Smooth muscle cell (in vitro differentiated cells): ENCODE measurements around the gene DCAF4. TPM values are rescaled to one million over a fixed set of nuclear protein-coding genes. Genes with fewer than 3 reads are reported as not detected.

Experiments
- DNase-seq: peaks from one replicate; lab custom pipeline; 2025; ENCODE audit not compliant: unreplicated experiment; lab: John Stamatoyannopoulos, UW
- H2AFZ ChIP-seq: fragments of 200-600 bp; sonication (generic); 2 replicates; pipeline ENCODE4 v1.6.0; 2016; ENCODE audit warnings: antibody characterized with exemption, low read depth, mild to moderate bottlenecking
- H3F3A ChIP-seq: fragments of 200-600 bp; sonication (generic); 2 replicates; pipeline ENCODE4 v1.6.0; 2017; ENCODE audit warnings: antibody characterized with exemption, low read depth
- H3K27ac ChIP-seq: fragments of 200-600 bp; sonication (generic); 2 replicates; pipeline ENCODE4 v1.5.1; 2016; ENCODE audit warnings: low read depth, mild to moderate bottlenecking
- H3K27me3 ChIP-seq: fragments of 200-600 bp; sonication (generic); 2 replicates; pipeline ENCODE4 v1.6.1; 2016; ENCODE audit warnings: low read depth, mild to moderate bottlenecking
- H3K36me3 ChIP-seq: fragments of 200-600 bp; sonication (generic); 2 replicates; pipeline ENCODE4 v1.5.1; 2016; ENCODE audit warnings: low read depth
- H3K4me1 ChIP-seq: fragments of 200-600 bp; sonication (generic); 2 replicates; pipeline ENCODE4 v1.5.1; 2016; ENCODE audit warnings: low read depth
- H3K4me2 ChIP-seq: fragments of 200-600 bp; sonication (generic); 2 replicates; pipeline ENCODE4 v1.6.0; 2016; ENCODE audit warnings: mild to moderate bottlenecking
- H3K4me3 ChIP-seq: fragments of 200-600 bp; sonication (generic); 2 replicates; pipeline ENCODE4 v1.5.1; 2016; ENCODE audit warnings: mild to moderate bottlenecking
- H3K79me2 ChIP-seq: fragments of 200-600 bp; sonication (generic); 2 replicates; pipeline ENCODE4 v1.6.0; 2016; ENCODE audit warnings: low read depth, mild to moderate bottlenecking
- H3K9ac ChIP-seq: fragments of 200-600 bp; sonication (generic); 2 replicates; pipeline ENCODE4 v1.6.0; 2016; ENCODE audit warnings: low read depth
- H3K9me3 ChIP-seq: fragments of 200-600 bp; sonication (generic); replicated peaks from 2 replicates; pipeline ENCODE4 v1.5.1; 2016; ENCODE audit warnings: low read depth
- H4K20me1 ChIP-seq: fragments of 200-600 bp; sonication (generic); 2 replicates; pipeline ENCODE4 v1.6.0; 2016; ENCODE audit warnings: low read depth
- CTCF ChIP-seq: fragments of 200-600 bp; sonication (generic); IDR thresholded peaks from 2 replicates; pipeline ENCODE4 v1.5.1; 2017; ENCODE audit warnings: borderline replicate concordance, mild to moderate bottlenecking, antibody characterized with exemption; ENCODE audit not compliant: insufficient read depth, poor library complexity, severe bottlenecking
- WGBS: methylation state at CpG from one replicate; pipeline ENCODE4 v1.1.7; 2016; ENCODE audit warnings: low lambda C conversion rate; 5-methylcytosine and 5-hydroxymethylcytosine counted together
- polyA plus RNA-seq: library from polyadenylated mRNA; unstranded; fragments of >200 nt; fragmentation: Nextera tagmentation; extraction: Ambion mirVana; gene quantifications from 2 replicates; pipeline ENCODE4 v1.2.1, GENCODE V29; 2016
- total RNA-seq: library from RNA; depleted of rRNA; stranded (reverse); fragments of >200 nt; gene quantifications from 2 replicates; pipeline ENCODE4 v1.2.3, GENCODE V29; 2014

The DCAF4 gene
- total and polyA plus RNA-seq, 2 experiments from 2014 or later: 8.2 to 9.2 TPM

GRCh38 chr14:72884386-72884785 is 41.9 kb upstream of the DCAF4 start:
- no peaks in the 10 kb centered on the region for H3K36me3 ChIP-seq
- H3K27ac ChIP-seq: no peak overlapping the region
- WGBS: 86% methylated on average over 4 of the region's 4 CpGs
- H3K4me3 ChIP-seq: no peak overlapping the region
- peaks cover 9% of the 10 kb centered on the region for H4K20me1 ChIP-seq
- H3K4me2 ChIP-seq: no peak overlapping the region
- H3K9me3 ChIP-seq: no peaks in the 10 kb centered on the region
- H3F3A ChIP-seq: no peaks in the 10 kb centered on the region
- no peak overlapping the region for H2AFZ ChIP-seq
- H3K79me2 ChIP-seq: no peaks in the 10 kb centered on the region
- no peak overlapping the region for H3K9ac ChIP-seq
- TF ChIP-seq CTCF: no peak
- no peak for DNase-seq
- no peaks in the 10 kb centered on the region for H3K27me3 ChIP-seq
- H3K4me1 ChIP-seq: peaks cover 17% of the 10 kb centered on the region

- H3K36me3 ChIP-seq: no peaks in the 10 kb centered on the region
- no peak overlapping the region for H3K4me2 ChIP-seq
- DNase-seq: no peak
- TF ChIP-seq CTCF: no peak
- WGBS: 59% methylated on average over 3 of the region's 3 CpGs
- peaks cover 16% of the 10 kb centered on the region for H3K79me2 ChIP-seq
- H3K27me3 ChIP-seq: peaks cover 25% of the 10 kb centered on the region
- H3F3A ChIP-seq: no peaks in the 10 kb centered on the region
- no peak overlapping the region for H3K4me3 ChIP-seq
- no peak overlapping the region for H3K9ac ChIP-seq
- no peaks in the 10 kb centered on the region for H3K9me3 ChIP-seq
- H4K20me1 ChIP-seq: peaks cover 19% of the 10 kb centered on the region
- H3K27ac ChIP-seq: no peak overlapping the region
- H3K4me1 ChIP-seq: peaks cover 43% of the 10 kb centered on the region
- no peak overlapping the region for H2AFZ ChIP-seq
These were observed 38.8 kb upstream of the DCAF4 start for GRCh38 chr14:72887514-72887913.

GRCh38 chr14:72888192-72888591 is 38.1 kb upstream of the DCAF4 start:
- WGBS: 39% methylated on average over 2 of the region's 2 CpGs
- Histone ChIP-seq H4K20me1 (peaks cover 19% of the 10 kb centered on the region), H3K27ac (no peak overlapping the region), H3K4me2 (peak overlapping the region; percentile 35), H3F3A (no peaks in the 10 kb centered on the region), H3K4me1 (peaks cover 45% of the 10 kb centered on the region), H3K9me3 (no peaks in the 10 kb centered on the region), H3K9ac (no peak overlapping the region), H2AFZ (no peak overlapping the region), H3K4me3 (no peak overlapping the region), H3K27me3 (peaks cover 29% of the 10 kb centered on the region), H3K79me2 (peaks cover 16% of the 10 kb centered on the region), H3K36me3 (no peaks in the 10 kb centered on the region)
- no peak for DNase-seq
- no peak for TF ChIP-seq CTCF

- Histone ChIP-seq H3K36me3 (no peaks in the 10 kb centered on the region), H3K27ac (no peak overlapping the region), H3K9ac (no peak overlapping the region), H3K9me3 (no peaks in the 10 kb centered on the region), H2AFZ (no peak overlapping the region), H3K4me3 (no peak overlapping the region), H3K4me1 (peaks cover 45% of the 10 kb centered on the region), H3K79me2 (peaks cover 16% of the 10 kb centered on the region), H4K20me1 (peaks cover 19% of the 10 kb centered on the region), H3K4me2 (peak overlapping the region; percentile 35), H3K27me3 (peaks cover 29% of the 10 kb centered on the region), H3F3A (no peaks in the 10 kb centered on the region)
- 25% methylated on average over 2 of the region's 2 CpGs for WGBS
- TF ChIP-seq CTCF: no peak
- DNase-seq: no peak
These were observed 37.5 kb upstream of the DCAF4 start for GRCh38 chr14:72888636-72889201.
